D341Med (cell line): ENCODE data around the gene TIMP2.

Experiments
- DNase-seq: peaks from one replicate; pipeline ENCODE4 v3.0.0; 2012; ENCODE audit warnings: low spot score

TIMP2 gene

DNA sequence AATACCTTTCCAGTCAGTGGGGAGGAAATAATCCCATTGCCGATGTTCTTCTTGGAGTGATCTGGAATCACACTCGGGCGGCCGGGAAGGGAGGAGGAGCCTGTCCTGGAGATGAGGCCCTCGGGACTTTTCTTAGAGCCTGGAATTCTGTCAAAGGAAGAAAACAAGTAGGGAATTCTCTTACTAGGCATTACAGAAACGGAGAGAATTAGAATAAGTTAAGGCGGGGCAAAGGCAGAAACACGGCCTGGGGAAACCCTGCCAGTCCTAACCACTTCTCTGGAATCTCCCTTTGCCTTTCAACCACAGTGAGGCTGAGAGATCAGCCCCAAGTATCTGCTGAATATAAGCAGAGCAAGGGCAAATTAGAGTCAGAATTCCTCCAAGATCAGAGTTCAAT, 112.3 kb downstream of the TIMP2 start:
- peak; percentile 31 for DNase-seq

DNA sequence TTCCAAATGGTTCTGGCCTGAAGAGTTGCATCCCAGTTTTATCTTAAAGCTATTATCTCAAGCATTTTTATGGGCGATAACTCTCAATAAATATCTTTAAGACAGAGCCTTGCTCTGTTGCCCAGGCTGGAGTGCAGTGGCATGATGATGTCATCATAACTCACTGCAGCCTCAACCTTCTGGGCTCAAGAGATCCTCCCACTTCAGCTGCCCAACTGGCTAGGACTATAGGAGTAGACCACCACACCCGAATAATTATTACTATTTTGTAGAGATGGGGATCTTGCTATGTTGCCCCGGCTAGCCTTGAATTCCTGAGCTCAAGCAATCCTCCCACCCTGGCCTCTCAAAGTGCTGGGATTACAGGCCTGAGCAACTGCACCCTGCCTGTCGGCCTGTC, 117.0 kb downstream of the TIMP2 start:
- DNase-seq = no peak

DNA sequence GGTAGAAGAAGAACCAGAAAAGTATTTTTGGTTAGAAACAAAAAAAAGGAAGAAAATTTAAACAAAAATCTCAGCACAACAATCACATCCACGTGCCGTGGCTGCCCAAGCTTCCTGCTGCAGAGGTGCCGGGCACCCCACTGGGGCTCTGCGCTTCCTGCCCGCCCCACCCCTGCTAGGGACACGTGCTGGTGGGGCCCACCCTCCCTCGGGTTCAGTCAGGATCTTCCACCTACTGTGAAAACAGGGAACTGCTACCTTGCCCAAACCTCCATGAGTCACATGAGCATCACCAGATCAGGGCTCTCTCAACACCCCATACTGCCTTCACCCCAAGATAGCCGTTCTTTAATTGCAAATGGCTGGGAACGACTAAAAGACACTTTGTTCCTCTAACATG, 118.7 kb downstream of the TIMP2 start:
- no peak for DNase-seq

DNA sequence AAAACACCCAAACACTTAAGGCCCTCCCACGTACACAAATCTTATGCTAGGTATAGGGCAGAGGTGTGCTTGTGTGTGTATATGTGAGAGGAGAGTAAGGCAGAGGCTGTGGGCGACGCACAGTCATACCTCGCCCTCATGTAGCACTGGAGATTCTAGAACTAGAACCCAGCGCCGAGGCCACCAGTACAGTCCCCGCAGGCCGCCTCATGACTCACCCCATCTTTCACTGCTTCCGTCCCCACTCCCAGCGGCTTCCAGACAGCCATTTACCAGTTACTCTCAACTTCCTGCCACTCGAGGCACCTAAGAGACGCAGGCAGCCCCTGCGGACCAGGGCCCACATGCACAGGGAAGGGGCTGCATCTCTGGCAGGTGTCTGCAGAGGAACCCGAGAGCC, 119.9 kb downstream of the TIMP2 start:
- peak; percentile 39 for DNase-seq

DNA sequence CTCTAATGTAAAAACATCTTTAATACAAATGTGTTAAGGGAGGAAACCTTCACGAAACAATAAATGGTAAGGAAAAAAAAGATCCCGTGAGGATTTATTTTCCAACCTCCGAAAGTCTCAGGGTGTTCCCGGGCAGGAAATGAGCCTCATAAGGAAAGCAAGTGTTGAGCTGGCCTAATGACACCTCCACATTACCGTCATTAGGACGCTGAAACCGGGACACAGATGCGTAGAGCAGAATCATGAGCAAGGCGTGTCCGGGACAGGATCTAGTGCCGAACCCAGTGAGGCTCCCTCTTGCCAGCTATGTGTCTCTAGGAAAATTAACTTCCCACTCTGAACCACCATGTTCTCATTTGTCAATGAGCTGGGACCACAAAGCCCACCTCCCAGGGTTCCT, 120.4 kb downstream of the TIMP2 start:
- peak; percentile 43 for DNase-seq

DNA sequence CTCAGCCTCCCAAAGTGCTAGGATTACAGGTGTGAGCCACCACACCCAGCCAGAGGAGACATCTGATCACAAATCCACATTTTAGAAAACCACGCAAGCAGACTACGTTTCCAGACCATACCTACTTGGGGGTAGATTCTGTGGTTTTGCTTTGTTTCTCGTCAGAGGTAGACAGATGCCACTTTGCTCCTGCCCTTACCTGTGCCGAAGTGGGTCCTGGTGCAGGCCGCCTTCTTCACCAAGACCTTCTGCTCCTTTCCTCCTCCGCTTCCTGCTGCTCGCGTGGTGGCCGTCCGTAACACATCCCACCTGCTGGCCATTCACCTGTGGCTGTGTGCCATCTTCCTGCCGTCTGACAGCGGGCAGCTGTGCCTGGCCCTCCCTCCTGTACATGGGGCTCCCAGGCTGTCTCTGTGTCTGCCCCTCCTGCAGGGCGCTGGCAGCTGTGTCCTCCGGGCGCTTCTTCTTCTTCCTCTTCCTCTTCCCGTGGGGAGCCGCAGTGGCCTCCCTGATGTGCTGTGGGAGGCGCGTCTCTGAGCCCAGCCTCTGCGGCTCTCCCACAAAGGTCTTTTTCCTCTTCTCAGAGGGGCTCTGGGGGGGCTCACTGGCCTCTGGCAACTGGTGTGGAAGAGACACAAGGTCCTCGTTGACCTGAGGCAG, 121.9 kb downstream of the TIMP2 start:
- peak; percentile 37 for DNase-seq
